Epithelial cell of proximal tubule (primary cell): ENCODE data around the gene PDIK1L. TPM values are rescaled to one million over a fixed set of nuclear protein-coding genes. Genes with fewer than 3 reads are reported as not detected.

Experiments used
- DNase-seq: peaks from one replicate; pipeline ENCODE4 v3.0.0-alpha.2; 2011; ENCODE audit warnings: low read depth
- H3K4me3 ChIP-seq: 2 replicates; pipeline ENCODE4 v1.5.1; 2011; ENCODE audit warnings: low read depth, mild to moderate bottlenecking, low read length
- CTCF ChIP-seq: conservative IDR thresholded peaks from 2 replicates; pipeline ENCODE4 v1.5.1; 2012; ENCODE audit warnings: low read depth, mild to moderate bottlenecking, low read length
- total RNA-seq: library from RNA; depleted of rRNA; stranded (reverse); fragments of >200 nt; gene quantifications from 2 replicates; pipeline ENCODE4 v1.2.3, GENCODE V29; 2015

The PDIK1L gene
- total RNA-seq, 1 donor from 2014 or later, result 12.3 TPM

- no peak overlapping the region for H3K4me3 ChIP-seq
- TF ChIP-seq CTCF, result no peak
- DNase-seq, result no peak
These were observed 55.2 kb downstream of the PDIK1L start for GRCh38 chr1:26166719-26167281.

GRCh38 chr1:26168410-26169197 lies 57.0 kb downstream of the PDIK1L start, which contains the start of gene C1orf232:
TSS of gene C1orf232 (minus strand) at chr1:26168963. CDS start at chr1:26168499, 464 bp downstream.
- TF ChIP-seq CTCF, result no peak
- no peak for DNase-seq
- H3K4me3 ChIP-seq, result peak within 1 kb of the TSS; percentile 97

GRCh38 chr1:26169198-26169554 lies 57.6 kb downstream of the PDIK1L start:
- H3K4me3 ChIP-seq, result peak overlapping the region; percentile 97
- DNase-seq, result no peak

GRCh38 chr1:26169669-26170471 lies 58.2 kb downstream of the PDIK1L start, which contains the start of gene ZNF593:
TSS of gene ZNF593 (plus strand) at chr1:26169908. CDS start at chr1:26169984, 76 bp downstream.
- TF ChIP-seq CTCF, result peak; percentile 71
- peak within 1 kb of the TSS; percentile 97 for H3K4me3 ChIP-seq

More at GRCh38 chr1:26169198-26169554, 57.6 kb downstream of the PDIK1L start:
- TF ChIP-seq CTCF, result no peak

GRCh38 chr1:26170472-26170821 lies 58.8 kb downstream of the PDIK1L start:
- no peak for TF ChIP-seq CTCF
- no peak for DNase-seq
- H3K4me3 ChIP-seq, result peak overlapping the region; percentile 97

More at GRCh38 chr1:26169669-26170471, 58.2 kb downstream of the PDIK1L start, which contains the start of gene ZNF593:
- no peak for DNase-seq

- no peak for DNase-seq
- peak within 1 kb of the TSS; percentile 97 for H3K4me3 ChIP-seq
- no peak for TF ChIP-seq CTCF
These were observed 59.8 kb downstream of the PDIK1L start, which contains the start of gene ZNF593OS for GRCh38 chr1:26171084-26172072. TSS of gene ZNF593OS (minus strand) at chr1:26171832. CDS start at chr1:26171661, 171 bp downstream.
